HL-60 (cell line): ENCODE measurements around the gene CPT1B.

Experiments used
- CTCF ChIP-seq: IDR thresholded peaks from one replicate; pipeline ENCODE4 v1.5.1; 2011; ENCODE audit warnings: low read length, control low read depth, inconsistent platforms; ENCODE audit not compliant: insufficient read depth
- POLR2AphosphoS5 ChIP-seq: IDR thresholded peaks from 2 replicates; pipeline ENCODE4 v1.6.1; 2012; ENCODE audit warnings: low read depth

- TF ChIP-seq POLR2AphosphoS5 (no peak), CTCF (no peak)
Measured at GRCh38 chr22:50626314-50626849, 48.2 kb upstream of the CPT1B start.
